Ramos (cell line): ENCODE results near the gene RS1.

Experiments used
- in situ Hi-C: fragments of 300-500 bp; cut with MboI; formaldehyde crosslinking; loops from one replicate; pipeline ENCODE4 v1.14.3; 2022; ENCODE audit warnings: low sequenced_read_pairs; ENCODE audit not compliant: unreplicated experiment

RS1 gene

GRCh38 chrX:18613930-18614639 is 57.8 kb downstream of the RS1 start:
- in situ Hi-C loops = no loop called here

- in situ Hi-C loops = no loop called here
Measured at GRCh38 chrX:18607966-18608365, 63.9 kb downstream of the RS1 start.

GRCh38 chrX:18598413-18598812 is 73.5 kb downstream of the RS1 start:
- in situ Hi-C loops = no loop called here

- in situ Hi-C loops = no loop called here
Measured at GRCh38 chrX:18596096-18596495, 75.8 kb downstream of the RS1 start.

GRCh38 chrX:18594079-18594478 is 77.8 kb downstream of the RS1 start:
- in situ Hi-C loops = no loop called here

- in situ Hi-C loops = no loop called here
Measured at GRCh38 chrX:18591834-18592233, 80.1 kb downstream of the RS1 start.
